Subcutaneous adipose tissue (tissue), 4 donors: ENCODE results near the gene RPIA. TPM values are rescaled to one million over a fixed set of nuclear protein-coding genes. Genes with fewer than 3 reads are reported as not detected.

ENCODE experiments used
- total RNA-seq, 4 donors: library from RNA; depleted of rRNA; stranded (reverse); fragments of >200 nt; gene quantifications; one replicate each; pipeline ENCODE4 v1.1.0, GENCODE V29; 2016
- TF ChIP-seq, protein P1 (sequence below): fragments of 450-650 bp; IDR thresholded peaks from one replicate; pipeline ENCODE4 v1.5.1; 2016; ENCODE audit warnings: low read depth, mild to moderate bottlenecking, control low read depth, antibody characterized with exemption, moderate library complexity

The RPIA gene
- total RNA-seq, 4 donors from 2014 or later = 10.2 to 13.9 (median 11.1) TPM

DNA sequence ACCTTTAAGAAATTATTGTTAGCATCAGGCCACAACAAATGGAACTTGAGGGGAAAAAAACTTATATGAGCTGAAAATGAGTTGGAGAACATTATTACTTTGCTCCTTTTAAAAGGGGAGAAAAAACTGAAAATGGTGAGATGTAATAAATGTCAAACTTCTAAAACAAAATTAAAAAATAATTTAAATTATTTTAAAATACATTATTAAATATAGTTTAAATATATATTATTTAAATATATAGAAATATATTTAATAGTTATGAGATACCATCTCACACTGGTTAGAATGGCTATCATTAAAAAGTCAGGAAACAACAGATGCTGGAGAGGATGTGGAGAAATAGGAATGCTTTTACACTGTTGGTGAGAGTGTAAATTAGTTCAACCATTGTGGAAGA is 28.9 kb downstream of the RPIA start:
- TF ChIP-seq, protein P1, sequence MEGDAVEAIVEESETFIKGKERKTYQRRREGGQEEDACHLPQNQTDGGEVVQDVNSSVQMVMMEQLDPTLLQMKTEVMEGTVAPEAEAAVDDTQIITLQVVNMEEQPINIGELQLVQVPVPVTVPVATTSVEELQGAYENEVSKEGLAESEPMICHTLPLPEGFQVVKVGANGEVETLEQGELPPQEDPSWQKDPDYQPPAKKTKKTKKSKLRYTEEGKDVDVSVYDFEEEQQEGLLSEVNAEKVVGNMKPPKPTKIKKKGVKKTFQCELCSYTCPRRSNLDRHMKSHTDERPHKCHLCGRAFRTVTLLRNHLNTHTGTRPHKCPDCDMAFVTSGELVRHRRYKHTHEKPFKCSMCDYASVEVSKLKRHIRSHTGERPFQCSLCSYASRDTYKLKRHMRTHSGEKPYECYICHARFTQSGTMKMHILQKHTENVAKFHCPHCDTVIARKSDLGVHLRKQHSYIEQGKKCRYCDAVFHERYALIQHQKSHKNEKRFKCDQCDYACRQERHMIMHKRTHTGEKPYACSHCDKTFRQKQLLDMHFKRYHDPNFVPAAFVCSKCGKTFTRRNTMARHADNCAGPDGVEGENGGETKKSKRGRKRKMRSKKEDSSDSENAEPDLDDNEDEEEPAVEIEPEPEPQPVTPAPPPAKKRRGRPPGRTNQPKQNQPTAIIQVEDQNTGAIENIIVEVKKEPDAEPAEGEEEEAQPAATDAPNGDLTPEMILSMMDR = no peak

DNA sequence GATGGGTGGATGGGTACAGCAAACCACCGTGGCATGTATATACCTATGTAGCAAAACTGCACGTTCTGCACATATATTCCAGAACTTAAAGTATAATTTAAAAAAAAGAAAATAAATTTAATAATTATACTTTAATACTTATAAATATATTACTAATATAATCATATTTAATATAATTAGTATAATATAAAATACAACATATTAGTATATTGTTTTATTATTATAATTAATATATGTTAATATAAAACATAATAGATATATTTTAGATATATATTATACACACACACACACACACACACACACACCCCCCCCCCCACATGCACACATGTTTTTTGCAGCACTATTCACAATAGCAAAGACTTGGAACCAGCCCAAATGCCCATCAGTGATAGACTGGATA is 29.8 kb downstream of the RPIA start:
- TF ChIP-seq, protein P1 = no peak

DNA sequence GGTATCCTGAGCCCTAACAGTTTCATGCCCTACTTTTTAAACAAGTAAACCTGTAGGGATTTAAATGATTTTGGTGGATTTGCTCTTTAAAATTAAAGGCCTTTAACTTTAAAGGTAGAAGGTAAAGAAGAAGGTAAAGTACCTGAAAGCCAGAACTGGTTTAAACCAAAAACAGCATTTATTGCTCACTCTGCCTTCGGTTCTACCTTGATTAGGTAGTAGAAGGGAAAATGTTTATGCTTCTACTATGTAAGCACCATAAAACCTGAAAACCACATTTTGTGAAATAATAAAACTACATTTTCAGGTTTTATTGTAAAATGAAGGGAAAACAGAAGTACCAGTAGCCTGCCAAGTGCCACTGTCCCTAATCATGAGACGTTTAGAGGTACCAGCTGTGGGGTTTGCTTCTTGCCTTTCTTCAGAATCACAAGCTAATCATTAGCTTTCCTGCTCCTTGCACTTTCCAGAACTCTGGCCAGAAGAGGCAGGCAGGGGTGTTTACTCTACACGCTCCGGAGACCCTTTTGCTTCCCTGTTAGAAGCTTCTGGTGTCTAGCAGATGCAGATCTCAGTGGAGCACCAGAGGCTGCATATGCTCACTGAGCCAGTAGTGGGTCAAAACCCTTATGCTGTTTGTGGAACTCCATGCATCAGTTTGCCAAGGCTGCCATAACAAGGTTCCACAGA is 33.3 kb downstream of the RPIA start:
- TF ChIP-seq, protein P1 = no peak

DNA sequence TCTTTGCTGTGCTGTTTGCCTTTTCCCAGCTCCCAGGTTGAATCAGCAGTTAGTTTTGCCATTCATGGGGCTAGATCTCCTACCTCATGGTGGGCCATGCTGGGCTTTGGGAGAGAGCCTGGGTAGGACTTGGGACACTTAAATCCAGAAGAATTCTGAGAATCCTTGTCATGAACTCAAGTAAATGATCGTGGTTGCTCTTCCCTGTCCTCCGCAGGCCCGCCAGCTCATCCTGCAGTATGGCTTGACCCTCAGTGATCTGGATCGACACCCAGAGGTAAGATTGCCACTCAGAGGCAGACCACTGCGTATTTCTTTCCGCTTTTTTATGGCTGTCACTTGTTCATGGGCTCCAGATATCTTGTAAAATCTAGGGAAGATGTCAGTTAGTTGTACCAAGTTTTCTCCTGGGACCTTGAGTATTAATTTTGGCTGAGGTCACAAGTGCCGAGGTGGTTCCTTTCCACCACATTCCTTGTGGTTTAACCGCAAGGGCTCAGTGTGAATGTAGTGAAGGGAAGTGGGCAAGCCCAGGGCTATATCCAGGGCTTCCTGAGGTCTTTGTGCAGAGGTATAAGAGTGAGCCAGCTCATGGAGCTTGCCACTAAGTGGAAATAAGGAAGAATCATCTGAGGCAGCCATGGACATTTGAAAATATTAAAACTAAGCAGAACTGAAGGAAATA is 37.7 kb downstream of the RPIA start:
- TF ChIP-seq, protein P1 = no peak

DNA sequence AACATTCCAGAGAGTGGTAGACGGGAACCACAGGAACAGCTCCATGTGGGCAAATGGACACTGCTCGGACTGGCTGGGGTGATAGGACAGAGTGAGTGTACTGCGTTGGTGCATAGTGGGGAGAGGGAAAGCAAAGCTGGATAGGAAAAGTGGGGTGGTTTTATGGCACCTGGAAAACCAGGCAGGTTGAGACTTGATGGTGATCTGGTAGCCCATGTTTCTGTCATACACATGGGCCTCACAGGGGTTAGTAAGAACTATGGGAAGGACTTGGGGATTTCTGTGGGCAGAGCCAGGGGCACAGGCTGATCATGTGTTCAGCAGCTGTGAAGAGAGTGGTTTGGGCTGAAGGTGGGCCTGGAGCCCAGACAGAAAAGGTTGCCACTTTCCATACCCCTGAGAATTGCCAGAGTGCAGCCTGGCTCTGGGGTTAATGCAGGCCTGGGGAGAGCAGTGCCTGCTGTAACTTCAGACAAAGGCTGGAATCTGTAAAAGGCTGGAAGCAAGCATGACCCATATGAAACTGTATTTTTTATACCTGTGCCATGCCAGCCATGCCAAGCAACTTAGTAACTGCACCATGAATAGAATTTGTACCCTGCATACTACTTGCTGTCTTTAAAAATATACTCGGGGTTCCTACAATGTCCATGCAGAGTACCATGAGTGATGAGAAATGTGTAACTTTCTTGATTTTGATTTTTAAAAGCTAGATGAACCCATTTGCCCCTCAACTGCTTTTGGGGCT is 41.9 kb downstream of the RPIA start:
- TF ChIP-seq, protein P1 = no peak

DNA sequence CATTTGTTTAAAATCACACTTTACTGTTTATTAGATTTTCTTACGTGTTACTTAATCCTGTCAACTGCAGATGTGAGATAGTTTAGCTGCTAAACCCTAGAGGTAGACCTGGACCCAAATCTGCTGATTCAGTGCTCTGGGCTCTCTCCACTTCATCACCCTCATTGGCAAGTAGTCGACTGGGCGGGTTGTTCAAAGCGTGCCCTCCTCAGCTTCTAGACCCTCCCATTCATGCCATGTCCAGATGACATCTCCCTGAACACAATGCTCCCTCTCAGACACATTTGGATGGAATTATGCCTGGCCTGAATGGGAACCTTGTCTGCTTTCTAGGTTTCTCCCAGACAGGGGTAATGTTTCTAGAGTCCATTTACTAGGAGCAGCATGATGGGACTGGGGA is 43.7 kb downstream of the RPIA start:
- TF ChIP-seq, protein P1 = no peak

DNA sequence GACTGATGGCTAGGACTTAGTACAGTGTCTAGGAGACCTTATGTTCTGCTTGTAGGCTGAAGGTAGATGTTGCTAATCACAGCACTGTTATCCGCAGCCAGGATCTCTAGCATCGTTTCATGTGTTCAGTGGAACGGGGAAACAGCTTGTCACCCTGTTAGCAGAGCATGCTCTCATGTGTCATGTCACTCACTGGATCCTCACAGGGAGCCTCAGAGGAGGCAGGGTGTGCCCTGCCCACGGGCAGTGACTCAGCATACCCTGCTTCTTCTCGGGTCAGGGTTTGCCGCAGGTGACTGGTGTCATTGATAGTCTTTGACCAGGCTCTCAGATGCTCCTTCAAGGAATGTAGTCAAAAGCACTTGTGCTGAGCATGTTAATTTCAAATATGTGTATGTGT is 44.4 kb downstream of the RPIA start:
- TF ChIP-seq, protein P1 = no peak
